GM19239 (cell line): Measurements from ENCODE around the gene RGS9BP.
"Not testable (repeated sequence)": the region's sequence is repeated elsewhere in the genome, so short reads cannot be mapped to it uniquely, and the experiment has no call there.

Experiments used
- DNase-seq: peaks from one replicate; pipeline ENCODE4 v3.0.0; 2011; ENCODE audit warnings: low spot score; ENCODE audit not compliant: insufficient read length
- FAIRE-seq: peaks from 2 replicates; lab custom pipeline; 2011; peaks lifted over from hg19 to GRCh38; lab: Jason Lieb, UNC

RGS9BP gene, protein sequence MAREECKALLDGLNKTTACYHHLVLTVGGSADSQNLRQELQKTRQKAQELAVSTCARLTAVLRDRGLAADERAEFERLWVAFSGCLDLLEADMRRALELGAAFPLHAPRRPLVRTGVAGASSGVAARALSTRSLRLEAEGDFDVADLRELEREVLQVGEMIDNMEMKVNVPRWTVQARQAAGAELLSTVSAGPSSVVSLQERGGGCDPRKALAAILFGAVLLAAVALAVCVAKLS

DNA sequence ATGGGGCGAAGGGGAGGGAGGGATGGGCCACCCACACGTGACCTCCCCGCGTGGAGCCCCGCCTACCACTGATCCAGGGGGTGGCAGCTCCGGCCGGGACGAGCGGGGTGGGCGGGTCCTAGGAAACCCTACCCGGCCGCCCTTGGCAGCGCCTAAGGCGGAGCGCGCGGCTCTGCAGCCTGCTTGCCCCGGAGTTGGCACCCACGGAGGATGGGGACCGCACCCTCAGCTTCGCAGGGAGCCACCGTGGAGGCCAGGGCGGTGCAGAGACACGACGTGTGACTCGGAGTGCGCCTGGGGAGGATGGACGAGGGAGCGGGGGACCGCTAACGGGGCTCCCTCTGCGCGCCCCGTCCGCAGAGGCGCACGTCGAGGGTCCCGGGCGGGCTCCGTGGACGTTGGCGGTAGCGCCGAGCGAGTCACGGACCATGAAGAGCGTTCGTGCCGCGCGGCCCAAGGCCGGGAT, at the start of gene RGS9BP:
Gene RGS9BP, plus strand, starts transcription at position 129 of the 466 bp plus-strand sequence. CDS start 416 bp downstream, outside the sequence.
- DNase-seq: peak; percentile 43
- FAIRE-seq: no peak

DNA sequence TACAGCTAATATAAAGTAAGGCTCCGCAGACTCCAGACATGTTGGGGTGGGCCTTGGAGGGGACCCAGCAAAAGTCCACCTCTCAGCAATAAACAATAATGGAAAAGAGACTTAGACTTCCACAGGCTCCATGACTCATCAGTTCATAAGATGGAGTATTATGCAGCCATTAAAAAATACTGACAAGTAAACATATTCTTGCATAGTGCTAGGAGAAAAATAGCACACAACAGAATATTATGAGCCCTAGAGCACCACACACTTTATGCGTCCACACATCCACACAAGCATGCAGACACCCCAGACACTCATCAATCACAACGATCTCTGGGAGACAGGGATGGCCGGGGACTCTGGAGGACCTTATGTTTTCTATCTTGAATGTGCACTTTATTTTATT, 48.7 kb upstream of the RGS9BP start:
- FAIRE-seq (no peak), DNase-seq (no peak)

DNA sequence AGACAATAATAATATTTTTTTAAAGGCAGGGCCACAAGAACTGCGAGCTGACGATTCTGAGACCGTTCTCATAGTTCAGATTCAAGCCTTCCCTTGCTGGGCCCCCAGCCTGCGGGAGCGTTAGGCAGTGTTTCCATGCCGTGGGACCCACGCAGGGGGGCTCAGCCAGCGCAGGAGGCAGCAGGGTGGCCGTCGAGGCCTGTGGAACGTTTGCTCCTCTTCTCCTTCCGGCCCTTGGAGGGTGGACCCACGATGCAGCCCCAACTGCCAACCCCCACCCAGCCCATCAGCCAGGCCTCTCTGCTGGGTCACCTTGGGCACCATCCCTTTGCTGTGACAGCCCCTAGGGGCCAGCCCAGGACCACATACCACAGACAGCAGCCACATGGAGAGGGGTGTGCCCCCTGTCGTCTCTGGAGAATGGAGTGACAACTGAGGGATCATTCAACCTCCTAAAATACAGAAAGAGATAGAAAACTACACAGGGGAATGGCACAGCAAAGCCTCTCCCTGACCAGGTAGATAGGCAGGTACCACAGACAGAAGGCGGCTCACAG, 47.9 kb upstream of the RGS9BP start:
- no peak for FAIRE-seq
- DNase-seq: no peak

DNA sequence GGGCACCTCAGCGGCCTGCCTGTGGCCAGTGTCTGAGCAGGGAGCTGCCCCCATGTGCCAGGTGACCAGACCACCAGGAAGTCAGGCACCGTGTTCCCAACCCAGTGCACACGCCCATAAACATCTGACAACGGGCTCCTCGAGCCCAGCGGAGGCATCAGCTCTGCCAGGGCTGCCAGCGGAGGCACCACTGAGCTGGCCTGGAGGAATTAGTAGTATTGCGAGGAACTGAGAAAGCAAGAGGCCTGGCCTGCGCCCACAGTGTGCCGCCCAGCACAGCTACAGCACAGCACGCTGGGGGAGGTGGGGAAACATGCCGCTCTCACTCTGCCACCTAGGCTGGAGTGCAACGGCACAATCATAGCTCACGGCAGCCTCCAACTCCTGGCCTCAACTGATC, 45.3 kb upstream of the RGS9BP start:
- FAIRE-seq: no peak
- DNase-seq: no peak

DNA sequence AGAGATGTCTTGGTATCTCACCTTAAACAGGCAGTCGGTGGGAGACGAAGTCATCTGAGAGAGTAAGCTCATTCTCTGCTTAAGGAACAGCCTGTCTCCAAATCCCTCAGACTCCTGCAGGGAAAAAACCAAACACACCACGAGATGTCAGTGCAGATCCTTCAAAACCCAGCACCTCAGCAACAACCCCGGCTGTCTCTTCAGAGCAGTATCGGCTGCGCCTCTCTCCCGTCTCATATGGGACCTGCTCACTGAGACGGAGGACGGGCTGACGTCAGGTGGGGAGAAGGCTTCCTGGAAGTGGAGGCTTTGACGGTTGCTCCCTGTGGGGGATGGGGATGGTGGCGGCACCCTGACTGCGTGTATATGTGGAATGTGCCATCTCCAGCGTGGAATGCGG, 44.3 kb upstream of the RGS9BP start:
- FAIRE-seq (no peak), DNase-seq (no peak)

DNA sequence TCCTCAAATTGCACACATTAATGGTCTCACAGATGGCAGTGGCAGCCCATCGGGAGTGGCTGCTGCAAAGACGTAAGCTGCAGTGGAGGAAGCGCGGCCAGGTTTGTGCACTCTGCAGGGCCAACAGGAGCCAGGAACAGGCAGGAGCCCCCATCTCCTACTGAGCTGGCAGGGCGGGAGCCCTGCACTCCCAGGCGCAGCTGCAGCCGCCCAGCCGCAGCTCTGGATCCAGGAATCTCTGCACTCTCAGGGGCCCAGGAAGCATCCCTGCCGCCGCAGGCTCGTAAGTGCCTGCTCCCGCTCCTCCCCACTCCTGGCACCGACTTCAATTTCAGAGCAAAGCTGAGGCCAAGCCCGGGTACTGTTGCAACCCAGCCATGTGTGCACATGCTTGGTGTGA, 38.2 kb upstream of the RGS9BP start:
- DNase-seq (no peak), FAIRE-seq (no peak)

DNA sequence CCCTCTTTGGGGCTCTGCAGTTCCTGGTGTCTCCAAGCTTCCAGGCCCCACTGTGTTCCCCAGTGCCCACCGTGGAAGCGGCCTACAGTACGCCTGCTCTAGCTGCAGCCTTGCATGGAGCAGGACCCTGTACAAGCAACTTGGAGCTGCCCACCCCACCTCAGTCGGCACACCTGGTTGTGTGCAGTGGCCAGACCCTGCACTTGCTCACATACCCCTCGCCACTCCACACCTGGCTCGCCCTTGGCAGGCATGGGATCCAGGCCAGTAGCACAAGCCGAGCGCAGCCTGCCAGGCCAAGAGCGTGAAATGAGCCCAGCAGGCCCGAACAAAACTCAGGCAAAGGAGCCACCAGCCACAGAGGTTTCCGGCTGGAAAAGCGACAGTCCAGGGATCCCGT, 37.0 kb upstream of the RGS9BP start:
- no peak for FAIRE-seq

DNA sequence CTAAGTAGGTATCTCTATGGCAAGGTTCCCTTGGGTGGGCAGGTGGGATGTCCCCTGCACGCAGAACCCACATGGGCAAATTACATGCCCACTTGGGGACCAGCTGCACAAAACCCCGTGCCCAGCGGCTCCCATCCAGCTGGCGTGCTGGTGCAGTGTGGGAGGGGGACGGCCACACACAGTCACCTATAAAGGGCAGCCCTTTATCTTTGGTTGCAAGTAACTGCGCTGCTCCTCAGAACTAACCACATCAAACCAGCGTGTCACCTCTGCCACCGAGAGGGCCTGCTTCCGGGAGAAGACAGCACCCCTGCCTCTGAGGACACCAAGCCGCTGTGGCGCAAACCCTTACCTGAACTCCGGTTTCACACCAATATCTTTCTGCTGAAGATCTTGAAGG, 32.9 kb upstream of the RGS9BP start:
- DNase-seq (no peak), FAIRE-seq (no peak)

More for the DNA sequence above, 37.0 kb upstream of the RGS9BP start:
- no peak for DNase-seq

DNA sequence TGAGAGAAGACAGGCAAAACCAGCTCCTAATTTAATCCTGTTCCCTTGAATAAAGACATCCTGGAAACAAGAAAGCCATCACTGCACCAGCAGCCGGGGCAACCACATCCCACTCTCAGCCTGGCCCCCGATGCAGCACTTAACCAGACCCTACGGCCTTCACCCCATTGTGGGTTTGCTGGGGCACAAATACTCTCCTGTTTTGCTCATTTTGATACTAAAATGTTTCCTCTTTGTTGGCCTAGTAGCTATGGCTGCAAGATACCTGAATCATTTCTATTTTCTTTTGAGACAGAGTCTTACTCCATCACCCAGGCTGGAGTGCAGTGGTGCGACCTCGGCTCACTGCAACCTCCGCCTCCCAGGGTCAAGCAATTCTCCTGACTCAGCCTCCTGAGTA, 29.1 kb upstream of the RGS9BP start:
- no peak for DNase-seq
- FAIRE-seq: no peak

DNA sequence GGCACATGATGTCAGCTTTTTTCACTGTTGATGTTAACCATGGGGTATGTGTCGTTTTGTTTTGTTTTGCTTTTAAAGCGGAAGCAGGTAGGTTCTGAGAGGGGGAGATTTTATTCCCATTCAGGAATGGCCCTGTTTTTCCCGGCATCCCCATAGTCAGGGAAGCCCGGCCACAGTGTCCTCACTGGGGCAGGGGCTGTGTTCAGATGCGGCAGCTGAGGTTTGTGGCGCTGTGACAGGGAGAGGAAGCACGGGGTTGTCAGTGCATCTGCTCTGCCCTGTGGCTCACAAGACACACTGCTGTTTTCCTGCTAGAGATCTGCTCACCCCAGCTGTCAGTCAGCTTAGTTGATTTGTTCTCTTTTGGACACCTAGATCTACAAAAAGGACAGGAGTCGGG, 28.3 kb upstream of the RGS9BP start:
- DNase-seq (no peak), FAIRE-seq (no peak)

DNA sequence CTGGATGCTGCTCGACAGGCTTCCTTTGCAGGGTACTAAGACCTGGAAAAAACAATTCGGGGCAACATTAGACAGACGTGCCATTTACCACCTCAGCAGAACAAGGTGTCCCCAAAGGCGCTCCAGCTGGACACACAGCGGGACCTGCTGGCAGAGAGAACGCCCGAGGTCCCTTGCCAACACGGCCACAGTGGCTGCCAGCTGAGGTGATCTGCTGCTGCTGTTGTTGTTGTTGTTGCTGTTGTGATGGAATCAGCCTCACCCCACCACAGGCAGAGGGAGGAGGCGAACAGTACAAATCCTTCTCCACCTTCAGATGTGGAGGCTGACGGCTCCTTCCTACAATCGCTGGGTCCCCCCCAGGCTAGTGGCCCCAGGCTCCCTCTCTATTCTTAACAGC, 25.9 kb upstream of the RGS9BP start:
- no peak for FAIRE-seq

DNA sequence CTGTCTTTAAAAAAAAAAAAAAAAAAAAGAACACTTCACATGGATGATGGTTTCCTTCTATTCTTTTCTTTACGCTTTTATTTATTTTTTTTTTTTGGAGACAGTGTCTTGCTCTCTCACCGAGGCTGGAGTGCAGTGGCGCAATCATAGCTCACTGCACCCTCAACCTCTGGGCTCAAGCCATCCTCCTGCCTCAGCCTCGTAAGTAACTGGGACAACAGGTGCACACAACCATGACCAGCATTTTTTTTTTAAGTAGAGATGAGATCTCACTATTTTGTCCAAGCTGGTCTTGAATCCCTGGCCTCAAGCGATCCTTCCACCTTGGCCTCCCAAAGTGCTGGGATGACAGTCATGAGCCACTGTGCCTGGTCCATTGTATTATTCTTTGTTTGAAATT, 25.0 kb upstream of the RGS9BP start:
- FAIRE-seq (no peak), DNase-seq (no peak)

More for the DNA sequence above, 25.9 kb upstream of the RGS9BP start:
- no peak for DNase-seq

DNA sequence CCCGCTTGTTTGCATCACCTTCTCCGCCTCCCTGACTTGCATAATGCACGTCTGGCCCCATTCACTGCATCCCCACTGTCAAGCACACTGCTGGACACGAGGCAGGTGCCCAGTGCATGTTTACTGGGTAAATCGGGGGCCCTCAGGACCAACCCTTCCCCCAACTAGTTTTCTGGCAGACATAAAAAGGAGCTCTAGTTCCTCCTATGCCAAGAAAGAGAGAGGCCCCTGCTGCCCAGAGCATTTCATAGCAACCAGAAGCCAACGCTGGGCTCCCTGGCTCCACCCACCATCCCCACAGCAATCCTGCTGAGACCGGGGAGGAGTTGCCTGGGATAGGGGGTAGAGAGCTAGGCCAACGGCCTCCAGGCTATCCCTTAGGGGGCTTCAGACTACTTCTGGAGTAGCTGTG, 23.9 kb upstream of the RGS9BP start:
- DNase-seq (no peak), FAIRE-seq (no peak)

DNA sequence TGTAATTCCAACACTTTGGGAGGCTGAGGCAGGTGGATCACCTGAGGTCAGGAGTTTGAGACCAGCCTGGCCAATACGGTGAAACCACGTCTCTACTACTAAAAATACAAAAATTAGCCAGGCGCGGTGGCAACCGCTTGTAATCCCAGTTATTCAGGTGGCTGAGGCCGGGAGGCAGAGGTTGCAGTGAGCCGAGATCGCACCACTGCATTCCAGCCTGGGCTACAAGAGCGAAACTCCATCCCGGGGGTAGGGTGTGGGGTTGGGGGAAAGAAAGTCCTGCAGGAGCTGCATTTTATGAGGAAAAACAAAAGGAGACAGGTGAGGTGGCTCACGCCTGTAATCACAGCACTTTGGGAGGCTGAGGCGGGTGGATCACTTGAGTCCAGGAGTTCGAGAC, 23.3 kb upstream of the RGS9BP start:
- not testable (repeated sequence) for FAIRE-seq, DNase-seq

DNA sequence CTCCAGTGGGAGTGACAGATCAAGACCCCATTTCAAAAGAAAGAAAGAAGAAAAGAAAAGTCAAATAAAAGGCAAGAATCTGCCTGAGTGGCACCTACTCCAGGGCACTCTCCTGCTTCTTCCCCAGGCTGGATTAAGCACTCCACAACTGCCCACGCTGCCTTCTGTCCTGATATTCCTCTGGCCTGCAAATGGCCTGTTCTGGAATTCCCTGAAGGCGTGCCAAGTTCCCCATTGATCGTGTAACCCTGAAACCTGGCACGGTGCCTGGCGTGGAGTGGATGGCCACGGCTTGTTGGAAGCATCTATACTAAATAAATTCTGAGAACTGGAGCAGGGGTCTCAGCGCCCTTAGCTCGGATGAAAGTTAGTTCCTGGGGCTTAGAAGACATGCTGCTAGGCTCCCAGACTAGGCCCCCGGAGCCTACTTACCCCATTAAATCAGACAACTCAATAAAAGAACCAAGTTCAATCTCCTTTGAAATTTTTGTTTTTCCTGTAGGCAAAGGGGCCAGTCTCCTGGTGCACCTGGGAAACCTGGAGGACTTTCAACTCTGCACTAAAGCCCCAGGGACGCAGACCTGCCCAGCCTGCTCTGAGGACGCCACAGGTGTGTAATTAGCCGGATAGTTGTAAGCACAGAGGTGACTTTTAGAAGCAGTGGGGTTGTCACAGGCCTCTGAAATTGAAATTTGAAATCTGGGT, 22.6 kb upstream of the RGS9BP start:
- DNase-seq (no peak), FAIRE-seq (no peak)

DNA sequence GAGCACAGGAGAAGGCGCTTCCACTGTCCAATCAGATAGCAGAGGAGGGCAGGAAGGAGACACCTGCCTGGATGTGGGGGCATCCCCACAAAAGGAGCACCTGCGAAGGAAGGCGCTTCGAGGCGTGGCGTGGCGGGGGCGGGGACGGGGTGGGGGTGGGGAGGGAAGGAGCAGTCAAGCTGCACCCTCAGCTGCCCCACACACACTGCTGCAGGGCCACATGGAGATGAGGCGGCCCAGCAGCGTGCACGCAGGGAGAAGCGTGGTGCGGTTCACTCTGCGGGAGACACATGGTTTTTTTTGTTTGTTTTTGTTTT, 22.1 kb upstream of the RGS9BP start:
- FAIRE-seq: no peak
- no peak for DNase-seq

DNA sequence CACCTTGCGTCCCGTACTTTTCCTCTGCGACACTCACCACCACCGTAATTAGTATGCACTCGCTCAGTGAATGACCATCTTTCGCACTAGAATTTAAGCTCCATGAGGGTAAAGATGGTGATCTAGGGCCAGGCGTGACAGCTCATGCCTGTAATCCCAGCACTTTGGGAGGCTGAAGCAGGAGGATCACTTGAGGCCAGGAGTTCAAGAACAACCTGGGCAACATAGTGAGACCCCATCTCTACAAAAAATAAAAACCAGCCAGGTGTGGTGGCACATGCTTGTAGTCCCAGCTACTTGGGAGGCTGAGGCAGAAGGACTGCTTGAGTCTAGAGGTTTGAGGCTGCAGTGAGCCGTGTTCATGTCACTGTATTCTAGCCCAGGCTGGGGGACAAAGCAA, 19.3 kb upstream of the RGS9BP start:
- FAIRE-seq: not testable (repeated sequence)

DNA sequence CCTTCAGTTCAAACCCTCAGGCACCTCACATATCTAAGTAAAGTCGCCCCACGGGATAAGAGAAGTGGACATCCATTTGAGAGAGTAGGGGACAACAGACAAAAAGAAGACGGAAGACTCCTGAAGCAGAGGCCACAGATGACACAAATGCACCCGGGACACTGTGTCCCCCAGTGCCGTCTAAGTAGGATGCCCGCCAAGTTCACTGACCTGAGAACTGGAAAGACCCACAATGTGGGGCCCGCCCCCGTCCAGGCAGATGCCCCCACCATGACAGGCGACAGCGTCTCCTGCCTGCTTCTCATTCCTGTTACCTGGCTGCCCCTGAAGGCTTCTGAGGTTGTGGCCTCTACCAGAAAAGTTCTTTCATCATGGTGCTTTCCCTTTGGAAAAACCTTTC, 17.6 kb upstream of the RGS9BP start:
- FAIRE-seq: no peak

More for the DNA sequence above, 19.3 kb upstream of the RGS9BP start:
- DNase-seq: not testable (repeated sequence)

DNA sequence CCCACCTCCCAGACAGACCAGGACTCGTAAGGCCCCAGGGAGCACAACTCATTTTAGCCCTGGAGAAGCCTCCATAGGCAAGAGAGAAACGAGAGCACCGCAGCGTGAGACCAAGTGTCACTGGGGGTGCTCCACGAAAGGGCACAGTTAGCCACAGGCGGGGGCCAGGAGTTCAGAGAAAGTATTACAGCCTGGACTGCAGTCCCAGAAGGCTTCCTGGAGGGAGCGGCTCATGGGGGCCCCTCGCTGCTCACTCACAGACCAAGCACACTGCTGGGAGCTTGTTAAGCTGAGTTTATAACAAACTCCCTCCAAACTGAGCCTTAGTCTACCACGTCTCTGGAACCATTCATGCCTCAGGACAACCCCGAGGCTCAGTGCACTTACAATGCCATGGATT, 17.1 kb upstream of the RGS9BP start:
- DNase-seq (no peak), FAIRE-seq (no peak)

More for the DNA sequence above, 17.6 kb upstream of the RGS9BP start:
- DNase-seq: no peak

DNA sequence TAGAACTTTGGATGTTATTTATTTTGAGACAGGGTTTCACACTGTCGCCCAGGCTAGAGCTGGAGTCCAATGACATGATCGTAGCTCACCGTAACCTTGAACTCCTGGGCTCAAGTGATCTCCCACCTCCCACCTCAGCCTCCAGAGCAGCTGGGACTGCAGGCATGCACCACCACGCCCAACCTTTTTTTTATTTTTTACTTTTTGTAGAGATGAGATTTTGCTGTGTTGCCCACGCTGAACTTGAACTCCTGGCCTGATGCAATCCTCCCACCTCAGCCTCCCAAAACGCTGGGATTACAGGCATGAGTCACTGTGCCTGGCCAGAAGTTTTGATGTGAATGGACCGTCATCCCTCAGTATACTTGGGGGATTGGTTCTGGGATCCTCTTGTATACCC, 14.3 kb upstream of the RGS9BP start:
- DNase-seq: no peak
- FAIRE-seq: no peak

DNA sequence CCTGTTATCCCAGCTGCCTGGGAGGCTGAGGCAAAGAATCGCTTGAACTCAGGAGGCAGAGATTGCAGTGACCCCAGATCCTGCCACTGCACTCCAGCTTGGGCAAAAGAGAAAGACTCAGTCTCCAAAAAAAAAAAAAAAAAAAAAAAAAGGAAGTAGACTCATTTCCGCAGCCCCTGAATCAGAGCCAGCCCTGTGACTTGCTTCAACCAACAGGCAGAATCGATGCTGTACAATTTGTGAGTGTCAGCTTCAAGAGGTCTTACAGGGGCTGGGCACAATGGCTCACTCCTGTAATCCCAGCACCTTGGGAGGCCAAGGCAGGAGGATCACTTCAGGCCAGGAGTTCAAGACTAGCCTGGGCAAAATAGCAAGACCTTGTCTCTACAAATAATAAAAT, 13.5 kb upstream of the RGS9BP start:
- FAIRE-seq: no peak
- DNase-seq: no peak

DNA sequence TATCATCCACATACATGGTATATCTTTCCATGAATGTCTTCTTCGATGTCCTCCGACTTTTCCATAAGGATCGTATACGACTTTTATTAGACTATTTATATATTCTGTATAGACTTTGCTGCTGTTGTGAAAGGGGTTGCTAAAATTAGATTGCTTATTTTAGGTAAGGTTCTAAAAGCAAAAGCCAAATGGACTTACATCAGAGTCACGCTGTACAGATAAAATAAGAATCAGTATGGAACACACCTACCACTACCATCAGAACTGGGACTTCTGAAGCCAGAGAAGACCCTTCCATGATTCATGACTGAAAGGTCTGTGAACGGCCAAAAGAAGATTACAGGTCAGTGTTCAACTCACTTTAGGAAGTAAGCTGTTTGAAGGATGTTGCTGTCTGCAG, 9.6 kb upstream of the RGS9BP start:
- FAIRE-seq (no peak), DNase-seq (no peak)
